Gastroesophageal sphincter (tissue), 4 donors: ENCODE measurements around the gene PI4KA. TPM values are rescaled to one million over a fixed set of nuclear protein-coding genes. Genes with fewer than 3 reads are reported as not detected.

Experiments
- ATAC-seq: fragments of 150-250 bp; one replicate; pipeline ENCODE4 v1.9.1; 2016; ENCODE audit warnings: mild to moderate bottlenecking, moderate library complexity
- H3K27ac ChIP-seq, 4 donors: fragments of 200-600 bp; sonication (generic) in 3 of 4; 1 replicate in 3 of 4; 2 replicates in 1 of 4; pipeline ENCODE4 v1.5.1; 2016 to 2019
- H3K27me3 ChIP-seq: fragments of 200-600 bp; sonication (generic); one replicate; pipeline ENCODE4 v1.5.1; 2019
- H3K36me3 ChIP-seq, 2 donors: fragments of 200-600 bp; sonication (generic); one replicate each; pipeline ENCODE4 v1.5.1; 2019; ENCODE audit warnings: control low read depth in 1 of 2
- H3K4me1 ChIP-seq, 3 donors: fragments of 200-600 bp; sonication (generic); 1 replicate in 2 of 3; 2 replicates in 1 of 3; pipeline ENCODE4 v1.5.1; 2016 to 2019; ENCODE audit warnings: control low read depth in 2 of 3
- H3K4me3 ChIP-seq, 2 donors: fragments of 200-600 bp; sonication (generic); one replicate each; pipeline ENCODE4 v1.5.1; 2019; ENCODE audit warnings: mild to moderate bottlenecking in 1 of 2, moderate library complexity in 1 of 2
- H3K9me3 ChIP-seq, 3 donors: fragments of 200-600 bp; sonication (generic); one replicate each; pipeline ENCODE4 v1.5.1; 2017 to 2019; ENCODE audit warnings: control low read depth in 2 of 3
- EP300 ChIP-seq: sonication (generic); formaldehyde crosslinking; IDR thresholded peaks from one replicate; pipeline ENCODE4 v1.6.1; 2017; ENCODE audit warnings: antibody characterized with exemption, mild to moderate bottlenecking
- POLR2A ChIP-seq, 2 donors: fragments of 450-650 bp; IDR thresholded peaks; one replicate each; pipeline ENCODE4 v1.6.1; 2017; ENCODE audit warnings: antibody characterized with exemption in 2 of 2, mild to moderate bottlenecking in 2 of 2, moderate library complexity in 1 of 2
- POLR2AphosphoS5 ChIP-seq: sonication (generic); formaldehyde crosslinking; IDR thresholded peaks from one replicate; pipeline ENCODE4 v1.6.1; 2017; ENCODE audit warnings: antibody characterized with exemption
- WGBS, 2 donors: methylation state at CpG; one replicate each; pipeline ENCODE4 v1.1.5; 2018; ENCODE audit warnings: low coverage in 1 of 2; 5-methylcytosine and 5-hydroxymethylcytosine counted together
- total RNA-seq, 4 donors: library from RNA; depleted of rRNA; stranded (reverse); fragments of >200 nt; gene quantifications; one replicate each; pipeline ENCODE4 v1.1.0, GENCODE V29; 2016
- TF ChIP-seq, protein P1 (sequence below), 4 experiments: fragments of 200-600 bp in 2 of 4; fragments of 450-650 bp in 2 of 4; sonication (generic) in 1 of 4; IDR thresholded peaks; one replicate each; pipeline ENCODE4 v1.5.1; 2017 to 2019; ENCODE audit warnings: antibody characterized with exemption in 4 of 4, mild to moderate bottlenecking in 2 of 4, moderate library complexity in 2 of 4

Gene PI4KA
- total RNA-seq, 4 donors from 2014 or later = 45.7 to 113 (median 87.5) TPM

DNA sequence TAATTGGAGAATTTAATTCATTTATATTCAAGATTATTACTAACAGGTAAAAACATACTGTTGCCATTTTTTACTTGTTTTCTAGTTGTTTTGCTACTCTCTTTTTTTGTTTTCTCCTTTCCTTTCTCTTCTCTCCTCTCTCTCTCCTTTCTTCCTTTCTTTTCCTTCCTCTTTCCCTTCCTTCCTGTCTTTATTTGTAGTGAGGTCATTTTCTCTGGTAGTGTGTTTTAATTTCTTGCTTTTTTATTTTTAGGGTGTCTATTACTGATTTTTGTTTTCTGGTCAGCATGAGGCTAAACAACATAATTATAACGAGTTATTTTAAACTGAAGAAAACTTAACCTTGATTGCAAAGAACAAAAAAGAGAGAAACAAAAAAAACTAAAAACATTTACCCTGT lies 197.1 kb downstream of the PI4KA start:
- Histone ChIP-seq H3K9me3 (peaks cover 0 to 15% (median 0%) of the 10 kb centered on the region in 3 donors), H3K27ac (no peak overlapping the region), H3K4me3 (no peak overlapping the region), H3K27me3 (peaks cover 27% of the 10 kb centered on the region), H3K4me1 (no peaks in the 10 kb centered on the region), H3K36me3 (no peaks in the 10 kb centered on the region)
- no peak for ATAC-seq
- 89 to 93% methylated on average over 1 of the region's 1 CpG for whole genome bisulfite sequencing, 2 donors
- TF ChIP-seq POLR2AphosphoS5 (no peak), POLR2A (IDR thresholded peaks at IDR 0.05) (no peak), EP300 (no peak)
- TF ChIP-seq, protein P1, sequence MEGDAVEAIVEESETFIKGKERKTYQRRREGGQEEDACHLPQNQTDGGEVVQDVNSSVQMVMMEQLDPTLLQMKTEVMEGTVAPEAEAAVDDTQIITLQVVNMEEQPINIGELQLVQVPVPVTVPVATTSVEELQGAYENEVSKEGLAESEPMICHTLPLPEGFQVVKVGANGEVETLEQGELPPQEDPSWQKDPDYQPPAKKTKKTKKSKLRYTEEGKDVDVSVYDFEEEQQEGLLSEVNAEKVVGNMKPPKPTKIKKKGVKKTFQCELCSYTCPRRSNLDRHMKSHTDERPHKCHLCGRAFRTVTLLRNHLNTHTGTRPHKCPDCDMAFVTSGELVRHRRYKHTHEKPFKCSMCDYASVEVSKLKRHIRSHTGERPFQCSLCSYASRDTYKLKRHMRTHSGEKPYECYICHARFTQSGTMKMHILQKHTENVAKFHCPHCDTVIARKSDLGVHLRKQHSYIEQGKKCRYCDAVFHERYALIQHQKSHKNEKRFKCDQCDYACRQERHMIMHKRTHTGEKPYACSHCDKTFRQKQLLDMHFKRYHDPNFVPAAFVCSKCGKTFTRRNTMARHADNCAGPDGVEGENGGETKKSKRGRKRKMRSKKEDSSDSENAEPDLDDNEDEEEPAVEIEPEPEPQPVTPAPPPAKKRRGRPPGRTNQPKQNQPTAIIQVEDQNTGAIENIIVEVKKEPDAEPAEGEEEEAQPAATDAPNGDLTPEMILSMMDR (IDR thresholded peaks at IDR 0.05) = no peak

DNA sequence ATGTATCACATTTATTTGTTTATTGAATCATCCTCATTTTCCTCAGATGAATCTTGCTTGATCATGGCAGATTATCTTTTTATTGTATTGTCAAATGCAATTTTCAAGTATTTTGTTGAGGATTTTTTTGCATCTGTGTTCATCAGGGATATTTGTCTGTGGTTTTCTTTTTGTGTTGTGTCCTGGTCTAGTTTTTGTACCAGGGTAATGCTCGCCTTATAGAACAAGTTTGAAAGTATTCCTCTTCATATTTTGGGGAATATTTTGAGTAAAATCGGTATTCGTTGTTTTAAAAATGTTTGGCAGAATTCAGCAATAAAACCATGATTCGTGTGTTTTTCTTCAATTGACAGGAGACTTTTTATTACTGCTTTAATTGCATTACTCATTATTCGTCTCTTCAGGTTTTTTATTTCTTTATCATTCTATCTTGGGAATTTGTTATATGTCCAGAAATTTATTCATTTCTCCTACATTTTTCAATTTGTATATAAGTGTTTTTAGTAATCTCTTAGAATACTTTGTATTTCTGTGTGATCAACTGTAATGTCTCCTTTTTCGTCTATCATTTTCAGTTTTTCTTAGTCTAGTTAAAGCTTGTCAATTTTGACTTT lies 198.1 kb downstream of the PI4KA start:
- H3K36me3 ChIP-seq = no peaks in the 10 kb centered on the region
- no peak overlapping the region for H3K4me3 ChIP-seq
- no peak for ATAC-seq
- H3K27ac ChIP-seq = no peak overlapping the region
- peaks cover 27% of the 10 kb centered on the region for H3K27me3 ChIP-seq
- TF ChIP-seq POLR2AphosphoS5 (no peak), POLR2A (IDR thresholded peaks at IDR 0.05) (no peak), EP300 (no peak)
- TF ChIP-seq, protein P1 (IDR thresholded peaks at IDR 0.05) = no peak
- 78 to 89% methylated on average over 3 to 6 of the region's 6 CpGs for WGBS, 2 donors
- H3K9me3 ChIP-seq = peaks cover 0 to 15% (median 0%) of the 10 kb centered on the region in 3 donors
- no peaks in the 10 kb centered on the region for H3K4me1 ChIP-seq

DNA sequence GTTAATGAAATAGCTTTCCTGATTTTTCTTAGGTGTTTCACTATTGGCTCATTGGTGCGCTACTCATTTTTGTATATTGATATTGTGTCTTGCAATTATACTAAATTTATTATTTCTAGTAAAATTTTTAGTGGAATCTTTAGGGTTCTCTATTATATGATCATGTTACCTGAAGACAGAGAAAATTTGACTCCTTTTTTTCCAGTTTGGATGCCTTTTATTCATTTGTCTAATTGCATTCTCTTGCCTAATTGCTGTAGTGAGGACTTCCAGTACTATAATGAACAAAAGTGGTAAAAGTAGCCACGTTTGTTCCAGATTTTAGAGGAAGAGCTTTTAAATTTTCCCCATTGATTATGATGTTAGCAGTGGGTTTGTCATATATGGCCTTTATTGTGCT lies 198.7 kb downstream of the PI4KA start:
- H3K4me3 ChIP-seq = no peak overlapping the region
- peaks cover 0 to 15% (median 0%) of the 10 kb centered on the region in 3 donors for H3K9me3 ChIP-seq
- H3K27ac ChIP-seq = no peak overlapping the region
- peaks cover 27% of the 10 kb centered on the region for H3K27me3 ChIP-seq
- TF ChIP-seq, protein P1 (IDR thresholded peaks at IDR 0.05) = no peak
- no peak for TF ChIP-seq EP300
- TF ChIP-seq POLR2AphosphoS5 = no peak
- TF ChIP-seq POLR2A (IDR thresholded peaks at IDR 0.05) = no peak
- 33 to 44% methylated on average over 2 of the region's 2 CpGs for whole genome bisulfite sequencing, 2 donors
- no peaks in the 10 kb centered on the region for H3K4me1 ChIP-seq
- no peaks in the 10 kb centered on the region for H3K36me3 ChIP-seq
- no peak for ATAC-seq

DNA sequence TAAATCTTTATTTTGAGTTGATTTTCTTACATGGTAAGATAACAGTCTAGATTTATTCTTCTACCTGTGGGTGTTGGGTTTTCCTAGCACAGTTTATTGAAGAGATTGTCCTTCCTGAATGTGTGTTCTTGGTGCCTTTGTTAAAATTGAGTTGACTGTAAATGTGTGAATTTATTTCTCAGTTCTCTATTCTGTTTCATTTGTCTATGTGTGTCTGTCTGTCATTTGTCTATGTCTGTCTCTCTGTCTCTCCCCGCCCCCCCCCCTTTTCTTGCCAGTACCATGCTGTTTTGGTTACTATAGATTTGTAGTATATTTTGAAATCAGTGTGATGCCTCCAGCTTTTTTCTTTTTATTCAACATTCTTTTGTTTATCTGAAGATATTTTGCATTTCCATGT lies 199.4 kb downstream of the PI4KA start:
- Histone ChIP-seq H3K4me3 (no peak overlapping the region), H3K27me3 (peaks cover 27% of the 10 kb centered on the region), H3K36me3 (no peaks in the 10 kb centered on the region), H3K4me1 (no peaks in the 10 kb centered on the region), H3K27ac (no peak overlapping the region), H3K9me3 (peaks cover 0 to 15% (median 0%) of the 10 kb centered on the region in 3 donors)
- TF ChIP-seq, protein P1 (IDR thresholded peaks at IDR 0.05) = no peak
- TF ChIP-seq EP300 (no peak), POLR2A (IDR thresholded peaks at IDR 0.05) (no peak), POLR2AphosphoS5 (no peak)
- no peak for ATAC-seq
- no CpG with 5 or more reads among the region's 1 CpG for WGBS, 2 donors

DNA sequence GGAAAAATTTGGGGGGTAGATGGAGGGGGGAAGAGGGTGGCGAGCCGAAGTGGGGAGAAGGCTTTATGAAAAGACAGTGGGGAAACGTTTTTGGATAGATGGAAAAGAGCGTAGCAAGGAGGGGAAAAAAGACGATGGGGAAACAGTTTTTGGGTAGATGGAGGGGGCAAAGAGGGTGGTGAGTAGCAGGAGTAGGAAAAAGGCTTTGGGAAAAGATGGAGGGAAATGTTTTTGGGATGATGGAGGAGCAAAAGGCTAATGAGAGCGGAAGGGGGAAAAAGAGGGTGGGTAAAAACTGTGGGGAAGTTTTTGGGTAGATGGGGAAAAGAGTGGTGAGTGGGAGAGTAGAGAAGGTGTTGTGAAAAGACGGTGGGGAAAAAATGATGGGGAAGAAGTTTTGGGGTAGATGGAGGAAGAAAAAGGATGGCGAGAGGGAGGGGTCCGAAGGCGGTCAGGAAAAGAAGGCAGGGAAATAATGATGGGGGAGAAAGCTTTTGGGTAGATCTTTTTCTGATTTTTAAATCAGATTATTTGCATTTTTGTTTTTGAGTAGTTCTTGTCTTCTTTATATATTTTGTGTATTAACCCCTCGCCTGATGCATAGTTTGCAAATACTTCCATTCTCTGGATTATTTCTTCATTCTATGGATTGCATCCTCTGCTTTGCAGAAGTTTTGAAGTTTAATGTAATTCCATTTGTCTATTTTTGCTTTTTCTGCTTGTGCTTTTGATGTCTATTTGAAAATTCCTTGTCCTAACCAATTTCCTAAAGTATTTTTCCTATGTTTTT lies 200.0 kb downstream of the PI4KA start:
- Histone ChIP-seq H3K27ac (no peak overlapping the region), H3K36me3 (no peaks in the 10 kb centered on the region), H3K4me1 (no peaks in the 10 kb centered on the region), H3K9me3 (peaks cover 0 to 11% (median 0%) of the 10 kb centered on the region in 3 donors), H3K4me3 (no peak overlapping the region), H3K27me3 (peaks cover 22% of the 10 kb centered on the region)
- ATAC-seq = no peak
- 70 to 87% methylated on average over 5 to 11 of the region's 11 CpGs for WGBS, 2 donors
- no peak for TF ChIP-seq EP300
